Fibroblast of skin of scalp (primary cell): ENCODE measurements around the gene RASGEF1B.
"Not testable (repeated sequence)": the region's sequence is repeated elsewhere in the genome, so short reads cannot be mapped to it uniquely, and the experiment has no call there.

Experiments
- DNase-seq: peaks from one replicate; pipeline ENCODE4 v3.0.0-alpha.2; 2013

Gene RASGEF1B

GRCh38 chr4:81429031-81429430 is 42.7 kb downstream of the RASGEF1B start:
- no peak for DNase-seq

DNA sequence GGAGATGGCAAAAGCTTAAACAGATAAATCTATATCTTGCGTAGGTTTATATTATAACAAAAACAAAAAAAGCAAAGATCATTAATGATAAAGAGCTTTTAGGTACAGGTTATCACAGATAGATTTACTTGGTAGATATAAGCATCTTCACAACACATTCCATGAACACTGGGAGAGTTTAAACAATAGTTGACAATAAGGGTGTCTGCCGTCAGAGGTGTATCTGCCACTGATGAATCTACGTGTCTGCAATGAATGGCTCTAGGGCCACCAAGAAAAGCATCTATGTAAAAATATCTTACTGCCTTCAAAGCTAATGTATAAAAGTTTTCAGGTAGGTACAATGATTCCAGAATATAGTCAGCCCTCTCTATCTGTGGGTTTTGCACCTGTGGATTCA is 43.7 kb downstream of the RASGEF1B start:
- DNase-seq, result no peak

- DNase-seq, result no peak
Measured at GRCh38 chr4:81427344-81427821, 44.3 kb downstream of the RASGEF1B start.

- no peak for DNase-seq
Measured at GRCh38 chr4:81426770-81427289, 44.9 kb downstream of the RASGEF1B start.

GRCh38 chr4:81424816-81425755 is 46.6 kb downstream of the RASGEF1B start:
- DNase-seq, result no peak

- no peak for DNase-seq
Measured at GRCh38 chr4:81424336-81424735, 47.4 kb downstream of the RASGEF1B start.

DNA sequence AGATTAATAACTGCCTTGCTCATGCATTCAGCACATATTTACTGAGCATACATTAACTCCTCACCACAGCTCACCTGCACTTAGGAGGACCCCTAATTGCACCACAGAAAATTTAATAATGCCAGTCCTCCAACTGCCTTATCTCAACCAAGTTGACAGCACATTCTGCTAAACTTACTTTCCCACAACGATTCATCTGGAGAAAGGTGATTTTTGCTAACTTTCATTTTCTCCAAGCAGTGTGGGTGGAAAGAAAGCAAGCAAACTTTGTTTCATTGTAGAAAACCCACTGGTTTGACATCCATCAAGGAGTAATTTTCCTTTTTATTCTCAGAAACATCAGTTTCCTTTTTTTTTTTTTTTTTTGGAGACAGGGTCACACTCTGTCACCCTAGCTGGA is 49.1 kb downstream of the RASGEF1B start:
- DNase-seq, result no peak

GRCh38 chr4:81421346-81422218 is 50.1 kb downstream of the RASGEF1B start:
- peak; percentile 7 for DNase-seq

DNA sequence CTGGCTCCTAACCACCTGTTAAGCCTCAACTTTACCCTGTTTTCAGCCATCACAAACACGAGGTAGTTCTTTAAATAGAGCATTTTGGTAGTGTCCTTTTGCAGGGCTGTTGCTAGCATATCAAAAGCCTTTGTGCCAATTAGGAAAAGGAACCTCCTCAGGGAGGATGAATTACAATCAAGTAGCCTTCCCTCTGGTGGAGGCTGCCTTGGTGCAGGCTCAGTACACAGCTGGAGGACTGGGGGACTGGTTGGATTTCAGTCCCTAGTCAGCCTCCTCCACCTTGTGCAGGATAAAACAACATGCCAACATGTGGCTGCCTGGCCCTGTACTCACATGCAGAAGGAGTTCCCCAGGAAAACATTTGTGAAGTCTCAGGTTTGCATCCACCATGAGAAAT is 53.1 kb downstream of the RASGEF1B start:
- DNase-seq, result no peak

DNA sequence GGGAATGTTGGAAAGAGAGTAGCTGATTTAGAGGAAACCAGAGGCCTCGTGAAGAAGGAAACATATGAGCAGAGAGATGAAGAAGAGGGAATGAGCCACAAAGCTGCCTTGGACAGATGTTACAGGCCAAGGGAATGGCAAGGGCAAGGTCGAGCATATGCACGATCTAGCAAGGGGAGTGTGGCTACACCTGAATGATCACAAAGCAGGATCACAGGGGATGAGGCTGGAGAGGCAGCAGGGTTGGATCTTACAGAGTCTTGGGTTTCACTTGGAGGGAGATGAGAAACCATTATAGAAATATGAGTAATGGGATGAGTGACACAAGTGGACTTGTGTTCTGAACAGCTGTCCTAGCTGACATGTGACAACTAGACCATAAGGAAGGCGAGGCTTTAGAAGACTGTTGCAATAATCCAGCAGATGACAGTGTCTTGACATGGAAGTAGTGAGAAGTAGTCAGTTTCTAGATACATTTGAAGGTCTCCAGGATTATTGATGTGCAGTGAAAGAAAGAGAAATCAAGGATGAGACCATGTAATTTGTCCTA is 58.7 kb downstream of the RASGEF1B start:
- DNase-seq, result no peak

GRCh38 chr4:81410680-81411079 is 61.0 kb downstream of the RASGEF1B start:
- no peak for DNase-seq

GRCh38 chr4:81409836-81410235 is 61.9 kb downstream of the RASGEF1B start:
- no peak for DNase-seq

GRCh38 chr4:81408341-81408740 is 63.4 kb downstream of the RASGEF1B start:
- no peak for DNase-seq

DNA sequence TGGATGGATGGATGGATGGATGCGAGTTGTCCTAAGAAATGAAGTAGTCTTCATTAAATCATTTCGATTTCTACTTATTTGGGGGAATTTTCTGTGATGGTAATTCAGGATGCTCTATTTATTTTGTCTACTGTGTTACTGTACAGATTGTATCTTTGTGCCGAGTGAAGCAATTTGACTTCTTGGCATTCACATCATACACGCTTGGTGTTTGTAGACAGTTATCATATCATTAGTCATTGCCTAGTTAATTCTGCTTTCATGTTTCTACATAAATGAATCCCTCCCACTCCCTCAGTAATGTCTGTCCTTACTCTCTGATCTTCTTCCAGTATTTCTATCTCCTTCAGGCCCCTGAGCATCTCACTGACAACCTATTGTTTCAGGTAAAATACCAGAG is 64.0 kb downstream of the RASGEF1B start:
- no peak for DNase-seq

GRCh38 chr4:81406481-81406880 is 65.2 kb downstream of the RASGEF1B start:
- DNase-seq, result not testable (repeated sequence)

- peak; percentile 75 for DNase-seq
Measured at GRCh38 chr4:81405900-81406401, 65.8 kb downstream of the RASGEF1B start.

DNA sequence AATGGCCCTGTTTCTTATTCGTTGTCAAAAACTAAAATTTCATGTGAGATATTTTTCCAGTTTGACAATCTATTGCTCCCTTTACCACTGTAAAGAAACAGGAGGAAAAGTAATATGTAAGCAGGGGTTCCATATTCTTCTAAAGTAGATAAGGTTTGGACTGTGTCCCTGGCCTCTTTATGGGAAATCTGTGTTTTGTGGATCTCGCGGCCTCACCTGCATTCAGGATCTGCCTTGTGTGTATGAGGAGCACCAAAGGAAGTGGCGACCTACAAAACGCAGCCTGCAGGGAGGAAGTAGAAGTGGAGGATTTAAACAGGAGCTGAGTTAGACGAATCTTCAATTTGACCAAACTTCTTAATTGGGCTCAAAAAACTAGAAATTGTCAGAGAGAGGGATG is 67.0 kb downstream of the RASGEF1B start:
- DNase-seq, result no peak

DNA sequence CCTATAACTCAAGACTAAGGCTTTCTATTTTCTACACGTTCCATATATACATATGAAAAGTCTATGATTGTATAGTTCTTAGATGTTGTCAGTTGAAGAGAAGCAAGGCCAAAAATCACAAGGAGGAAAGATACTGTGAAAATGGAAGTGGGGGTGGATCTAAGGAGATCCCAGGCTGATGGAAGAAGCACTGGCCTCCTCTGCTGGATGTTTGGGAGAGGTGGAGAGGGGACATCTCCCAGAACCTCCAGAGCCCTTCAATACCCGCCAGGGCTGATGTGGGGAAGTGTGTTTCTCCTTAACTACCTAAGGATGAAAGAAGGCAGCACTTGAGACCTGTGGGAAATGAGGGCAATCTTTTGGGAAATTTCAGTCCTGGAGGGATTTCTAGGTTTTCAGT is 67.4 kb downstream of the RASGEF1B start:
- DNase-seq, result peak; percentile 6

- no peak for DNase-seq
Measured at GRCh38 chr4:81399306-81400086, 72.2 kb downstream of the RASGEF1B start.

GRCh38 chr4:81398379-81398778 is 73.3 kb downstream of the RASGEF1B start:
- no peak for DNase-seq

DNA sequence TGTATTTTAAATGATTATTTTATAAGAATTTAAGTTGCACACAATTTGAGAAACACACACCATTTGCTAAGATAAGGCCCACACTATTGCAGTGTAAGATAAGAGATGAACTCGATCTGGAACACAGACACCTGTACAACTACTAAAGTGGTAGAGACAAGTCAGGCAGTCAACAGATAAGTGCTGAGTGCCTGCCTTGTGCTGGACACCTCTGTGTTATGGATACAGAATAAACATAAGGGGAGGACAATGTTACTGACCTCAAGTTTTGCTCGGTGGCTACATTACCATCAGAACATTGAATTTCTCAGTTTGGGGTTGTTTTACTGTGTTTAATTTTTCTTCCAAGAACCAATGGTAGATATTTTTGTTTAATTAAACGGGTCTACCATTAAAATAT is 74.1 kb downstream of the RASGEF1B start:
- DNase-seq, result no peak

DNA sequence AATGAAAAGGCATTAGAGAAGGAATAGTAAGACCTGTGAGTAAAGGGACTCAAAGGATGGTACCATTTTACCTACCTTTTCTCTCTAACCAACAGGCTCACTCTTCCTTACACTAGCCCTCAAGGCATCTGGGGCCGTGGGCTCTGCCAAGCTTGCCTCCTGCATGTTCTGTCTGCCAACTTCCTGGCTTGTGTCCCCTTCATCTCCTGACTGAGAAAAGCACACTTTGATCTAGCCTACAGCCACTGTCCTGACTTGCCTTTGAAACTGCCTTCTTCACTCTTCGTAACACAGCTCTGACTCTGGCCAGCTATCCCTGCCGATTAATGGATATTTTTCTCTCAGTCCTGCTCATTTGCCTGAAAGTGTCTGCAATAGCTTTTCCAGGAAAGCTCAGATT is 76.5 kb downstream of the RASGEF1B start:
- DNase-seq, result no peak
